HG03196 (cell line): ENCODE results near the gene IL17REL.
"Not testable (repeated sequence)": the region's sequence is repeated elsewhere in the genome, so short reads cannot be mapped to it uniquely, and the experiment has no call there.

Experiments used
- ATAC-seq: cut with Tn5 transposase; IDR thresholded peaks from one replicate; pipeline ENCODE4 v1.9.1; 2021; ENCODE audit not compliant: unreplicated experiment

Gene IL17REL

GRCh38 chr22:49948116-49948957 lies 64.2 kb downstream of the IL17REL start:
- ATAC-seq: no peak

- ATAC-seq: no peak
Observed at GRCh38 chr22:49947296-49947622, 65.3 kb downstream of the IL17REL start.

DNA sequence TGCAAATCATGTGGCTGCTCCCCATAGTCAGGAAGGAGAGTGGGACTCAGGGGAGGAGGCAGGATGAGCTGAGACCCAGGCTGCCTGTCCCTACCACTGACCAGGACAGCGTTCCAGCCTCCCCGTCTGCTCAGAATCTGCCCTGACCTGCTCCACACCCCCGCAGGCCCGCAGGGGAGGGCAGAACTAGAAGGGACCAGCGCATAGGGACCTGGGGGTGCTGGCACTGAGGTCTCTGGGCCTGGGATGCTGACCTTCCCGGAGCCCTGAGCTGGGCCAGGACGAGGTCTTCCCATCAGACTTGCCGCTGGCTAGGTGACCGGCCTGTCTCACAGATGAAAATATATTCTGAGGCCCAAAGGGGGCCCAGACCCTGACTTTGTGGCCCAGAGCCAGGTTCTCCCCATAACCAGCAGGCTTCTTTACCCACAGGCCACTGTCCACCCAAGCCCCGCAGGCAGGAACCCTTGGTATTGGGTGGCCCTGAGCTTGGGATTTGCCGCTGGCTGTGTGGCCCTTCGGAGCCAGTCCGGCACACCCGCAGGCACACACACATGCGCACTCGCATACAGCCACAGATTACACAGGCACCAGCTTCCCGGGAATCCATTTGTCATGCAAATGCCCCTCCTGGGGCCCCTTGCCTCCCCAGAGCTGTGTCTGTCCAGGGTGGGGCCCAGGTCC lies 65.8 kb downstream of the IL17REL start:
- ATAC-seq: no peak

GRCh38 chr22:49945042-49945794 lies 67.3 kb downstream of the IL17REL start:
- not testable (repeated sequence) for ATAC-seq
